Measurements from ENCODE around the gene RINT1.

GRCh38 chr7:105521027-105521716, 10.8 kb upstream of the RINT1 start:
- no peak for TF ChIP-seq CTCF (IDR thresholded peaks at IDR 0.05; ENCODE audit: insufficient read depth, low read depth, low read length)
- TF ChIP-seq EZH2 (IDR thresholded peaks at IDR 0.05; ENCODE audit: insufficient read depth, low read length): no peak
